ENCODE measurements around the gene FAM114A1. TPM values are rescaled to one million over a fixed set of nuclear protein-coding genes. Genes with fewer than 3 reads are reported as not detected.

The FAM114A1 gene
- total RNA-seq, 1 donor from 2014 or later = 33.9 TPM

- no peaks in the 10 kb centered on the region for H3K9me3 Mint-ChIP-seq
- no peaks in the 10 kb centered on the region for H3K27me3 Mint-ChIP-seq
- peaks cover 17% of the 10 kb centered on the region for H3K36me3 Mint-ChIP-seq
- TF ChIP-seq CTCF (conservative IDR thresholded peaks at IDR 0.05) = no peak
- no peaks in the 10 kb centered on the region for H3K4me1 Mint-ChIP-seq (ENCODE audit: unreplicated experiment)
- no peak overlapping the region for H3K4me3 Mint-ChIP-seq
- H3K27ac Mint-ChIP-seq = no peak overlapping the region
- DNase-seq (ENCODE audit: extremely low spot score, unreplicated experiment) = no peak
These were observed 75.7 kb downstream of the FAM114A1 start for GRCh38 chr4:38943343-38943742.

- DNase-seq (ENCODE audit: extremely low spot score, unreplicated experiment) = no peak
- Mint-ChIP-seq H3K4me1 (ENCODE audit: unreplicated experiment) (peaks cover 3% of the 10 kb centered on the region), H3K27me3 (no peaks in the 10 kb centered on the region), H3K4me3 (no peak overlapping the region), H3K27ac (no peak overlapping the region), H3K36me3 (peaks cover 14% of the 10 kb centered on the region), H3K9me3 (no peaks in the 10 kb centered on the region)
- no peak for TF ChIP-seq CTCF (conservative IDR thresholded peaks at IDR 0.05)
These were observed 76.8 kb downstream of the FAM114A1 start for GRCh38 chr4:38944440-38944839.

DNA sequence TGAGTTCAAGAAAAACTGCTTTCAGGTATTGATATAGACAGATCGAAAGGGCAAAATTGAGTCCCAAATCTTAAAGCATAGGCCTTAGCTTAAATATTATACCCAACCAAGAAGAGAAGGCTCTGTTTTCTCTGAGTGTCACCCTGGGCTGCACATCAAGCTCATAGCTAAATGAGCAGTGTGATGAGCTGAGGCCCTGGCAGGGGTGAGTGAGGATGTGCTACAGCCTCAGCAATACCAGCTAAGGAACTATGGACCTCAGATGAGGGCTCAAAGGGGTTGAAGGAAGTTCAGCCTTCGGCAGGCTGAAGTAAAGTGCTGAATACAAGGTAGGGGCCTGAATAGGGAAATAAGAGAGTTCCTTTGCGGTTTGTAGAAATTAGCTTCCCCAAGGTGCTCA is 79.3 kb downstream of the FAM114A1 start:
- Mint-ChIP-seq H3K9me3 (no peaks in the 10 kb centered on the region), H3K27ac (no peak overlapping the region), H3K4me3 (no peak overlapping the region), H3K36me3 (peaks cover 10% of the 10 kb centered on the region), H3K4me1 (ENCODE audit: unreplicated experiment) (peaks cover 11% of the 10 kb centered on the region), H3K27me3 (no peaks in the 10 kb centered on the region)
- DNase-seq (ENCODE audit: extremely low spot score, unreplicated experiment) = no peak
- no peak for TF ChIP-seq CTCF (conservative IDR thresholded peaks at IDR 0.05)

- no peak overlapping the region for H3K4me3 Mint-ChIP-seq
- no peak for TF ChIP-seq CTCF (conservative IDR thresholded peaks at IDR 0.05)
- H3K27me3 Mint-ChIP-seq = peaks cover 9% of the 10 kb centered on the region
- no peak overlapping the region for H3K27ac Mint-ChIP-seq
- DNase-seq (ENCODE audit: extremely low spot score, unreplicated experiment) = no peak
- no peaks in the 10 kb centered on the region for H3K9me3 Mint-ChIP-seq
- H3K4me1 Mint-ChIP-seq (ENCODE audit: unreplicated experiment) = peaks cover 11% of the 10 kb centered on the region
- H3K36me3 Mint-ChIP-seq = peaks cover 2% of the 10 kb centered on the region
These were observed 80.9 kb downstream of the FAM114A1 start for GRCh38 chr4:38948551-38948950.

DNA sequence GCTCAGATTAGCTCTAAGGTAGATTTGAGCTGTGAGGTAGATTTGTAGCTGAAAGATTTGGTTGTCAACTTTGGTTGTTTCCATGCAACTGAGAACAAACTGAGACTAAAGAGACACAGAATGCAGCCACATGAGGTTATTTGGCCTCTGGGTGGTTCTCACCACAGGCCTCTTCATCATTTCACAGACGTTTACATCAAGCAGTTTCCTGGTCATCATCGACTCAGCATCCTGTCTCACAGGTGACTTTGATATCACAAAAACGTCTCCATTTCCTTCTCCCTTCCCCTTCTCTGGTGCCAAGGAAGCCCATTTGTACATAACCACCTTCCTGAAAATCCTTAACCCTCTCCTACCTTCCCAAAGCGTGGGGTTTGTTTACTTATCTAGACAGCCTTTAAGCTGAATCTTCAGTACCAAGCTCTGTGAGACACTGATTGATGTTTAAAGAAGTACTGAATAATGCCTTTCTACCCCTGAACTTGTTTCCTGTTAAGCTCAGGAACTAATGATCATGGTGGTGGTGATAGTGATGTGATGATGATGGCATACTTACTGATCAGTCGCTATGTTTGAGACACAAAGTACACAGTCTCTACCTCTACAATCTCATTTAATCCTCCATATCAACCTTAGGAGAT is 81.9 kb downstream of the FAM114A1 start:
- H3K4me1 Mint-ChIP-seq (ENCODE audit: unreplicated experiment) = peaks cover 11% of the 10 kb centered on the region
- H3K4me3 Mint-ChIP-seq = no peak overlapping the region
- no peak overlapping the region for H3K27ac Mint-ChIP-seq
- no peak for TF ChIP-seq CTCF (conservative IDR thresholded peaks at IDR 0.05)
- H3K27me3 Mint-ChIP-seq = peaks cover 12% of the 10 kb centered on the region
- no peaks in the 10 kb centered on the region for H3K9me3 Mint-ChIP-seq
- DNase-seq (ENCODE audit: extremely low spot score, unreplicated experiment) = no peak
- no peaks in the 10 kb centered on the region for H3K36me3 Mint-ChIP-seq

- H3K4me1 Mint-ChIP-seq (ENCODE audit: unreplicated experiment) = peaks cover 11% of the 10 kb centered on the region
- no peak overlapping the region for H3K27ac Mint-ChIP-seq
- H3K36me3 Mint-ChIP-seq = no peaks in the 10 kb centered on the region
- no peak for TF ChIP-seq CTCF (conservative IDR thresholded peaks at IDR 0.05)
- H3K9me3 Mint-ChIP-seq = no peaks in the 10 kb centered on the region
- H3K4me3 Mint-ChIP-seq = no peak overlapping the region
- peaks cover 12% of the 10 kb centered on the region for H3K27me3 Mint-ChIP-seq
- no peak for DNase-seq (ENCODE audit: extremely low spot score, unreplicated experiment)
These were observed 82.6 kb downstream of the FAM114A1 start for GRCh38 chr4:38950159-38950558.
